HFFc6 (cell line): ENCODE data around the gene PECR. TPM values are rescaled to one million over a fixed set of nuclear protein-coding genes. Genes with fewer than 3 reads are reported as not detected.

ENCODE experiments used
- DNase-seq: peaks from one replicate; pipeline ENCODE4 v3.0.0-alpha.2; 2018
- H3K27ac Mint-ChIP-seq: 2 replicates; pipeline ENCODE4 v1.8.0; 2020; ENCODE audit warnings: mild to moderate bottlenecking, mixed read lengths
- H3K27me3 Mint-ChIP-seq: 2 replicates; pipeline ENCODE4 v1.8.0; 2021; ENCODE audit warnings: mild to moderate bottlenecking, moderate library complexity, mixed read lengths; ENCODE audit not compliant: insufficient read depth
- H3K36me3 Mint-ChIP-seq: 2 replicates; pipeline ENCODE4 v1.8.0; 2021; ENCODE audit warnings: low read depth, mixed read lengths
- H3K4me1 Mint-ChIP-seq: 2 replicates; pipeline ENCODE4 v1.8.0; 2020; ENCODE audit warnings: low read depth, mixed read lengths
- H3K4me3 Mint-ChIP-seq: 2 replicates; pipeline ENCODE4 v1.8.0; 2020; ENCODE audit warnings: mild to moderate bottlenecking, moderate library complexity, mixed read lengths
- H3K9me3 Mint-ChIP-seq: 2 replicates; pipeline ENCODE4 v1.8.0; 2020; ENCODE audit warnings: mild to moderate bottlenecking, mixed read lengths
- CTCF ChIP-seq: fragments of 200-600 bp; sonication (generic); IDR thresholded peaks from 2 replicates; pipeline ENCODE4 v1.5.0; 2021; ENCODE audit warnings: antibody characterized with exemption, mild to moderate bottlenecking
- total RNA-seq, 6 experiments: library from RNA; stranded (reverse); fragmentation: NEBNext Ultra II Directional; extraction: Animal tissue kit (Norgen Biotek cat#: 25700); gene quantifications; 2 replicates in 1 of 6; 3 replicates in 5 of 6; pipeline ENCODE4 v1.2.3, GENCODE V29; 2021

The PECR gene
- total RNA-seq, 6 experiments from 2014 or later: 4.9 to 7.5 (median 6.4) TPM

GRCh38 chr2:216092646-216093045 lies 11.0 kb upstream of the PECR start:
- no peak for TF ChIP-seq CTCF
- peaks cover 29% of the 10 kb centered on the region for H3K27me3 Mint-ChIP-seq
- H3K4me3 Mint-ChIP-seq: no peak overlapping the region
- peaks cover 11% of the 10 kb centered on the region for H3K4me1 Mint-ChIP-seq
- peaks cover 5% of the 10 kb centered on the region; the same call in 1 of the 2 replicates for H3K36me3 Mint-ChIP-seq
- no peak overlapping the region for H3K27ac Mint-ChIP-seq
- DNase-seq: no peak
- H3K9me3 Mint-ChIP-seq: peaks cover 6% of the 10 kb centered on the region; the same call in 1 of the 2 replicates

- peaks cover 5% of the 10 kb centered on the region; the same call in 1 of the 2 replicates for H3K36me3 Mint-ChIP-seq
These were observed 8.8 kb upstream of the PECR start for GRCh38 chr2:216090369-216090786.

GRCh38 chr2:216086207-216086893 lies 4.7 kb upstream of the PECR start:
- no peak for TF ChIP-seq CTCF
- no peak overlapping the region for H3K4me3 Mint-ChIP-seq

More at GRCh38 chr2:216090369-216090786, 8.8 kb upstream of the PECR start:
- Mint-ChIP-seq H3K27ac (no peak overlapping the region; the same call in 1 of the 2 replicates), H3K4me3 (no peak overlapping the region), H3K4me1 (peaks cover 11% of the 10 kb centered on the region), H3K9me3 (peaks cover 6% of the 10 kb centered on the region; the same call in 1 of the 2 replicates), H3K27me3 (peaks cover 29% of the 10 kb centered on the region)
- no peak for TF ChIP-seq CTCF
- peak; percentile 47 for DNase-seq

GRCh38 chr2:216084547-216084946 lies 2.9 kb upstream of the PECR start:
- H3K9me3 Mint-ChIP-seq: no peaks in the 10 kb centered on the region
- no peak overlapping the region for H3K27ac Mint-ChIP-seq
- peaks cover 24% of the 10 kb centered on the region for H3K27me3 Mint-ChIP-seq
- TF ChIP-seq CTCF: no peak
- no peaks in the 10 kb centered on the region for H3K36me3 Mint-ChIP-seq
- DNase-seq: no peak
- H3K4me3 Mint-ChIP-seq: no peak overlapping the region
- H3K4me1 Mint-ChIP-seq: peaks cover 32% of the 10 kb centered on the region

More at GRCh38 chr2:216086207-216086893, 4.7 kb upstream of the PECR start:
- H3K4me1 Mint-ChIP-seq: peaks cover 34% of the 10 kb centered on the region
- peaks cover 30% of the 10 kb centered on the region for H3K27me3 Mint-ChIP-seq
- peaks cover 6% of the 10 kb centered on the region; the same call in 1 of the 2 replicates for H3K9me3 Mint-ChIP-seq
- H3K27ac Mint-ChIP-seq: no peak overlapping the region
- H3K36me3 Mint-ChIP-seq: peaks cover 5% of the 10 kb centered on the region; the same call in 1 of the 2 replicates
- DNase-seq: no peak

- no peak for DNase-seq
- Mint-ChIP-seq H3K4me3 (no peak overlapping the region), H3K27me3 (peaks cover 24% of the 10 kb centered on the region), H3K27ac (no peak overlapping the region), H3K4me1 (peaks cover 32% of the 10 kb centered on the region), H3K36me3 (no peaks in the 10 kb centered on the region), H3K9me3 (no peaks in the 10 kb centered on the region)
- no peak for TF ChIP-seq CTCF
These were observed 2.1 kb upstream of the PECR start for GRCh38 chr2:216083464-216084281.
